ENCODE results near the gene UIMC1. TPM values are rescaled to one million over a fixed set of nuclear protein-coding genes. Genes with fewer than 3 reads are reported as not detected.

Gene UIMC1
- total and polyA plus RNA-seq, 2 donors (not counting 1 experiment from before 2014, with no cell fraction given): 49.2 to 98.1 TPM

DNA sequence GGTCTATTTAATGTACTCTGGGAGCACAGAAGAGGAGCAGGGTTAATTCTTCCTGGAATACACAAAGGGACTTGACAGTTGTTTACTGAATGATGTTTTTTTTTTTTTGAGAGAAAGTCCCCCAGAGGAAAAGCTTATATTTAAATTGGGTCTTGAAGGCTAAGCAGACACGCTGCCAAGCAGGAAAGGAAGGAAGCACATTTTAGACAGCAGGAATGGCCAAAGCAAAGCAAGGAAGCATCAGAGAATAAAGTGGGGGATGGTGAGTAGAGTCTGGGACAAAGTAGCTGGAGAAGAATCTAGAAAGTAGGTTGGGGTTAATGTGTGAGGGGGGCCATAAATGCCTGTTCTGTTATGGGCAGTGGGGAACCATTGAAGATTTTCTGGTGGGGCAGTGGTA, 37.4 kb upstream of the UIMC1 start:
- H3K27ac Mint-ChIP-seq: no peak overlapping the region

GRCh38 chr5:177043114-177043513, 36.5 kb upstream of the UIMC1 start:
- Histone ChIP-seq H2AFZ (ENCODE audit: insufficient read depth, low read depth, low read length, poor library complexity, severe bottlenecking) (no peak overlapping the region), H3K9ac (ENCODE audit: low read length) (no peak overlapping the region), H3K27me3 (replicated peaks in 1 of 4; ENCODE audit: control extremely low read depth in 1 of 4, control insufficient read depth in 3 of 4, insufficient read depth in 4 of 4, low read length in 3 of 4) (no peaks in the 10 kb centered on the region), H3K4me3 (ENCODE audit: control extremely low read depth in 1 of 5, extremely low read depth in 1 of 5, insufficient read depth in 1 of 5, low read depth in 2 of 5, low read length in 4 of 5) (no peak overlapping the region), H3K79me2 (ENCODE audit: control insufficient read depth, insufficient read depth, low read length) (peaks cover 17% of the 10 kb centered on the region), H4K20me1 (ENCODE audit: control insufficient read depth, insufficient read depth, low read length, poor library complexity, severe bottlenecking) (peaks cover 8% of the 10 kb centered on the region), H3K27ac (ENCODE audit: low read length in 2 of 2) (no peak overlapping the region), H3K9me3 (ENCODE audit: control extremely low read depth in 1 of 3, control insufficient read depth in 2 of 3, insufficient read depth in 1 of 3, low read length in 2 of 3) (no peaks in the 10 kb centered on the region), H3K4me1 (ENCODE audit: control insufficient read depth in 2 of 2, insufficient read depth in 2 of 2, low read length in 2 of 2) (peaks cover 2 to 4% of the 10 kb centered on the region in 2 donors), H3K4me2 (replicated peaks; ENCODE audit: low read depth, low read length, poor library complexity, severe bottlenecking) (no peak overlapping the region), H3K36me3 (replicated peaks in 1 of 2; ENCODE audit: control extremely low read depth in 1 of 2, control insufficient read depth in 1 of 2, extremely low read depth in 1 of 2, insufficient read depth in 2 of 2, low read length in 1 of 2) (peaks cover 1 to 51% of the 10 kb centered on the region in 2 experiments)
- intact Hi-C loops (cut with micrococcal nuclease): no loop called here
- POLR2A ChIA-PET: no interaction called here
- Mint-ChIP-seq H3K4me3 (no peak overlapping the region), H3K27ac (no peak overlapping the region), H3K9me3 (ENCODE audit: insufficient read depth) (no peaks in the 10 kb centered on the region), H3K27me3 (no peaks in the 10 kb centered on the region), H3K4me1 (peaks cover 1% of the 10 kb centered on the region)
- WGBS (ENCODE audit: insufficient coverage): 97% methylated on average over 5 of the region's 6 CpGs
- TF ChIP-seq EZH2 (IDR thresholded peaks at IDR 0.05; ENCODE audit: borderline replicate concordance, insufficient read depth, low read depth, low read length, poor library complexity, severe bottlenecking): no peak
- TF ChIP-seq, protein P1, sequence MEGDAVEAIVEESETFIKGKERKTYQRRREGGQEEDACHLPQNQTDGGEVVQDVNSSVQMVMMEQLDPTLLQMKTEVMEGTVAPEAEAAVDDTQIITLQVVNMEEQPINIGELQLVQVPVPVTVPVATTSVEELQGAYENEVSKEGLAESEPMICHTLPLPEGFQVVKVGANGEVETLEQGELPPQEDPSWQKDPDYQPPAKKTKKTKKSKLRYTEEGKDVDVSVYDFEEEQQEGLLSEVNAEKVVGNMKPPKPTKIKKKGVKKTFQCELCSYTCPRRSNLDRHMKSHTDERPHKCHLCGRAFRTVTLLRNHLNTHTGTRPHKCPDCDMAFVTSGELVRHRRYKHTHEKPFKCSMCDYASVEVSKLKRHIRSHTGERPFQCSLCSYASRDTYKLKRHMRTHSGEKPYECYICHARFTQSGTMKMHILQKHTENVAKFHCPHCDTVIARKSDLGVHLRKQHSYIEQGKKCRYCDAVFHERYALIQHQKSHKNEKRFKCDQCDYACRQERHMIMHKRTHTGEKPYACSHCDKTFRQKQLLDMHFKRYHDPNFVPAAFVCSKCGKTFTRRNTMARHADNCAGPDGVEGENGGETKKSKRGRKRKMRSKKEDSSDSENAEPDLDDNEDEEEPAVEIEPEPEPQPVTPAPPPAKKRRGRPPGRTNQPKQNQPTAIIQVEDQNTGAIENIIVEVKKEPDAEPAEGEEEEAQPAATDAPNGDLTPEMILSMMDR (IDR thresholded peaks at IDR 0.05): no peak
- ATAC-seq (ENCODE audit: low read depth) (no peak), DNase-seq (no peak)
- CTCF ChIA-PET: no interaction called here

More for the DNA sequence above, 37.4 kb upstream of the UIMC1 start:
- Mint-ChIP-seq H3K4me3 (no peak overlapping the region), H3K27me3 (no peaks in the 10 kb centered on the region), H3K4me1 (peaks cover 1% of the 10 kb centered on the region), H3K9me3 (ENCODE audit: insufficient read depth) (no peaks in the 10 kb centered on the region)
- H3K9me3 ChIP-seq (ENCODE audit: control extremely low read depth in 1 of 3, control insufficient read depth in 2 of 3, insufficient read depth in 1 of 3, low read length in 2 of 3): no peaks in the 10 kb centered on the region
- no peaks in the 10 kb centered on the region for H4K20me1 ChIP-seq (ENCODE audit: control insufficient read depth, insufficient read depth, low read length, poor library complexity, severe bottlenecking)
- no peak for TF ChIP-seq EZH2 (IDR thresholded peaks at IDR 0.05; ENCODE audit: borderline replicate concordance, insufficient read depth, low read depth, low read length, poor library complexity, severe bottlenecking)
- TF ChIP-seq, protein P1 (IDR thresholded peaks at IDR 0.05): no peak
- ATAC-seq (ENCODE audit: low read depth) (no peak), DNase-seq (no peak)
- CTCF ChIA-PET: no interaction called here
- H2AFZ ChIP-seq (ENCODE audit: insufficient read depth, low read depth, low read length, poor library complexity, severe bottlenecking): no peak overlapping the region
- peaks cover 9% of the 10 kb centered on the region for H3K79me2 ChIP-seq (ENCODE audit: control insufficient read depth, insufficient read depth, low read length)
- no peak overlapping the region for H3K4me2 ChIP-seq (replicated peaks; ENCODE audit: low read depth, low read length, poor library complexity, severe bottlenecking)
- H3K9ac ChIP-seq (ENCODE audit: low read length): no peak overlapping the region
- H3K27ac ChIP-seq (ENCODE audit: low read length in 2 of 2): no peak overlapping the region
- intact Hi-C loops (cut with micrococcal nuclease): no loop called here
- H3K4me3 ChIP-seq (ENCODE audit: control extremely low read depth in 1 of 5, extremely low read depth in 1 of 5, insufficient read depth in 1 of 5, low read depth in 2 of 5, low read length in 4 of 5): no peak overlapping the region
- POLR2A ChIA-PET: no interaction called here
- H3K27me3 ChIP-seq (replicated peaks in 1 of 4; ENCODE audit: control extremely low read depth in 1 of 4, control insufficient read depth in 3 of 4, insufficient read depth in 4 of 4, low read length in 3 of 4): no peaks in the 10 kb centered on the region
- peaks cover 1 to 57% of the 10 kb centered on the region in 2 experiments for H3K36me3 ChIP-seq (replicated peaks in 1 of 2; ENCODE audit: control extremely low read depth in 1 of 2, control insufficient read depth in 1 of 2, extremely low read depth in 1 of 2, insufficient read depth in 2 of 2, low read length in 1 of 2)
- WGBS (ENCODE audit: insufficient coverage): 100% methylated on average over 1 of the region's 1 CpG
- H3K4me1 ChIP-seq (ENCODE audit: control insufficient read depth in 2 of 2, insufficient read depth in 2 of 2, low read length in 2 of 2): peaks cover 0 to 4% of the 10 kb centered on the region in 2 donors

Measured in B cell (primary cell).